K562 (cell line): ENCODE data around the gene ABHD13. TPM values are rescaled to one million over a fixed set of nuclear protein-coding genes. Genes with fewer than 3 reads are reported as not detected.

Source experiments
- ATAC-seq: fragments of 200-7000 bp; cut with Tn5 transposase; 3 replicates; pipeline ENCODE4 v1.9.1; 2020; ENCODE audit warnings: moderate library complexity
- Bru-seq: library from RNA; stranded (reverse); fragments of 400-500 nt; gene quantifications from one replicate; lab custom pipeline; 2021; lab: Mats Ljungman, UMichigan
- BruChase-seq, 2 experiments: library from RNA; stranded (reverse); fragments of 400-500 nt; gene quantifications; one replicate each; lab custom pipeline; 2021; lab: Mats Ljungman, UMichigan
- BruUV-seq: library from RNA; stranded (reverse); fragments of 400-500 nt; replicated peaks from 2 replicates; lab custom pipeline; 2021; lab: Mats Ljungman, UMichigan
- CTCF ChIA-PET: fragments of 300-600 bp; formaldehyde crosslinking; extraction: SDS; loops from one replicate; lab custom pipeline; 2021; ENCODE audit warnings: low intra/inter-chr PET ratio; lab: Yijun Ruan, JAX
- POLR2A ChIA-PET: fragments of 300-600, 350-650 bp; sonication (Branson Sonifier 250); formaldehyde crosslinking; extraction: SDS; loops from one replicate; lab custom pipeline; 2021; ENCODE audit warnings: antibody characterized with exemption, inconsistent platforms; lab: Yijun Ruan, JAX
- DNase-seq, 4 experiments: peaks; one replicate each; pipeline versions ENCODE4 v3.0.0 to v3.0.0-alpha.2; 2011 to 2018; ENCODE audit warnings: low spot score in 3 of 4, mixed read lengths in 3 of 4; ENCODE audit errors: extremely low read depth in 1 of 4
- FAIRE-seq: peaks from 2 replicates; lab custom pipeline; 2011; peaks lifted over from hg19 to GRCh38; lab: Jason Lieb, UNC
- H2AFZ ChIP-seq: 2 replicates; pipeline ENCODE4 v1.6.0; 2011; ENCODE audit warnings: low read depth, low read length, control low read depth, inconsistent platforms
- H3K27ac ChIP-seq: fragments of 200-600 bp; 3 replicates; pipeline ENCODE4 v1.8.0; 2011; ENCODE audit warnings: low read depth, mild to moderate bottlenecking, control low read depth, inconsistent platforms, low read length, moderate library complexity, mixed read lengths; ENCODE audit errors: extremely low read depth
- H3K27me3 ChIP-seq, 2 experiments: fragments of 300-600 bp in 1 of 2; 2 replicates in 1 of 2; 3 replicates in 1 of 2; pipeline versions ENCODE4 v1.6.0 to v1.8.0; 2011; ENCODE audit warnings: inconsistent platforms in 2 of 2, low read length in 2 of 2, mild to moderate bottlenecking in 1 of 2, mixed read lengths in 1 of 2, moderate library complexity in 1 of 2; ENCODE audit not compliant: control insufficient read depth in 2 of 2, insufficient read depth in 2 of 2
- H3K36me3 ChIP-seq: fragments of 300-600 bp; 3 replicates; pipeline ENCODE4 v1.8.0; 2011; ENCODE audit warnings: mild to moderate bottlenecking, low read length, inconsistent platforms; ENCODE audit not compliant: control insufficient read depth, insufficient read depth
- H3K4me1 ChIP-seq, 2 experiments: fragments of 200-600 bp in 1 of 2; replicated peaks in 1 of 2; 2 replicates in 1 of 2; 3 replicates in 1 of 2; pipeline versions ENCODE4 v1.5.1 to v1.8.0; 2011; ENCODE audit warnings: inconsistent platforms in 2 of 2, low read length in 2 of 2, mild to moderate bottlenecking in 1 of 2, mixed read lengths in 1 of 2, moderate library complexity in 1 of 2; ENCODE audit not compliant: control insufficient read depth in 2 of 2, insufficient read depth in 2 of 2
- H3K4me2 ChIP-seq: 2 replicates; pipeline ENCODE4 v1.6.1; 2011; ENCODE audit warnings: low read length, control low read depth, inconsistent platforms, mixed read lengths; ENCODE audit not compliant: insufficient read depth
- H3K4me3 ChIP-seq: fragments of 200-600 bp; sonication (generic), shearing (Covaris generic); 2 replicates; pipeline ENCODE4 v1.5.1; 2016; ENCODE audit warnings: control low read depth, inconsistent platforms
- H3K79me2 ChIP-seq: fragments of 200-600 bp; 3 replicates; pipeline ENCODE4 v1.8.0; 2011; ENCODE audit warnings: low read length, inconsistent platforms; ENCODE audit not compliant: control insufficient read depth, insufficient read depth
- H3K9ac ChIP-seq, 2 experiments: 2 replicates each; pipeline versions ENCODE4 v1.6.0 to v1.6.1; 2011; ENCODE audit warnings: low read depth in 2 of 2, low read length in 2 of 2, control low read depth in 1 of 2, inconsistent platforms in 1 of 2, mild to moderate bottlenecking in 1 of 2, mixed read lengths in 1 of 2; ENCODE audit not compliant: insufficient read depth in 1 of 2
- H3K9me1 ChIP-seq: one replicate; pipeline ENCODE4 v1.6.0; 2011; ENCODE audit warnings: inconsistent platforms, mild to moderate bottlenecking, low read length, moderate library complexity; ENCODE audit not compliant: control insufficient read depth, insufficient read depth
- H3K9me3 ChIP-seq: replicated peaks from 2 replicates; pipeline ENCODE4 v1.5.1; 2011; ENCODE audit warnings: low read depth, low read length, inconsistent platforms; ENCODE audit not compliant: control insufficient read depth, insufficient read depth
- H4K20me1 ChIP-seq: replicated peaks from 2 replicates; pipeline ENCODE4 v1.6.1; 2011; ENCODE audit warnings: low read length, inconsistent platforms, mixed read lengths; ENCODE audit not compliant: control insufficient read depth, insufficient read depth
- MIER1 ChIP-seq: fragments of 450-650 bp; IDR thresholded peaks from 2 replicates; pipeline ENCODE4 v1.6.1; 2016; ENCODE audit warnings: antibody characterized with exemption, mild to moderate bottlenecking, low read depth
- MTA3 ChIP-seq: fragments of 450-650 bp; formaldehyde crosslinking; IDR thresholded peaks from 2 replicates; pipeline ENCODE4 v1.6.1; 2017; ENCODE audit warnings: mild to moderate bottlenecking, borderline replicate concordance
- RB1 ChIP-seq: fragments of 450-650 bp; IDR thresholded peaks from 2 replicates; pipeline ENCODE4 v1.6.1; 2017; ENCODE audit warnings: low read depth, mild to moderate bottlenecking
- ZFP36 ChIP-seq: fragments of 150-350 bp; IDR thresholded peaks from 2 replicates; pipeline ENCODE4 v1.6.1; 2018; ENCODE audit warnings: low read length, low read depth; ENCODE audit not compliant: partially characterized antibody
- WGBS: fragments of 100-300 bp; shearing (Covaris generic); methylation state at CpG from one replicate; pipeline ENCODE4 v1.1.6; 2016; ENCODE audit warnings: low coverage, mixed read lengths; ENCODE audit not compliant: insufficient coverage; ENCODE audit errors: missing lambda C conversion rate; 5-methylcytosine and 5-hydroxymethylcytosine counted together
- in situ Hi-C: fragments of 300-500 bp; cut with MboI; formaldehyde crosslinking; loops from 4 replicates; pipeline ENCODE4 v1.15.0; 2018; ENCODE audit warnings: inconsistent platforms, mixed read lengths
- intact Hi-C: fragments of 100-400 bp; cut with micrococcal nuclease; formaldehyde crosslinking; loops from 2 replicates; pipeline ENCODE4 v1.14.2; 2022
- long read RNA-seq, 3 experiments: library from polyadenylated mRNA in 2 of 3; library from RNA in 1 of 3; unstranded in 2 of 3; stranded (forward) in 1 of 3; transcript quantifications; one replicate each; pipeline ENCODE4 v2.0.0, GENCODE V29; 2019 to 2022
- polyA minus RNA-seq, 3 experiments: library from RNA; depleted of rRNA, polyadenylated mRNA; stranded (reverse); fragments of >200 nt; gene quantifications; 2 replicates each; pipeline ENCODE4 v1.2.3, GENCODE V29; 2011
- polyA plus RNA-seq, 8 experiments: library from polyadenylated mRNA; depleted of rRNA in 4 of 8; stranded (reverse) in 5 of 8; unstranded in 3 of 8; fragments of >200 nt; fragmentation: Nextera tagmentation in 2 of 8; fragmentation: Illumina TruSeq in 1 of 8; extraction: Ambion mirVana in 2 of 8; extraction: Trizol in 1 of 8; gene quantifications; 2 replicates each; pipeline versions ENCODE4 v1.2.1 to v1.2.3, GENCODE V29; 2011 to 2014; ENCODE audit warnings: inconsistent platforms in 1 of 8, missing spikeins in 1 of 8
- total RNA-seq, 7 experiments: library from RNA; depleted of rRNA in 6 of 7; stranded (reverse); fragments of >200 nt in 6 of 7; fragmentation: Illumina TruSeq in 2 of 7; extraction: Trizol in 2 of 7; gene quantifications; 2 replicates each; pipeline versions ENCODE4 v1.2.1 to v1.2.3, GENCODE V29; 2011 to 2021; ENCODE audit warnings: low replicate concordance in 1 of 7

The ABHD13 gene
- total RNA-seq (2011; cell fraction: chromatin; rRNA removed; ENCODE audit: low replicate concordance) = 3.6 and 9.8 TPM in 2 replicates
- total RNA-seq (2011; cell fraction: nucleolus; rRNA removed) = 2.3 and 3.2 TPM in 2 replicates
- 5.8 and 9.8 TPM in 2 replicates for total RNA-seq (2011; cell fraction: nucleoplasm; rRNA removed)
- 3.5 and 4.0 TPM in 2 replicates for total RNA-seq (2014; rRNA removed)
- 4.2 TPM in 2 replicates for total RNA-seq (2014; rRNA removed; fragmentation: Illumina TruSeq; extraction: Trizol)
- 3.8 and 4.1 TPM in 2 replicates for total RNA-seq (2015; rRNA removed; fragmentation: Illumina TruSeq; extraction: Trizol)
- total RNA-seq (2021) = 3.9 and 4.3 TPM in 2 replicates
- polyA plus RNA-seq (2011; rRNA removed) = 5.8 and 7.0 TPM in 2 replicates
- polyA plus RNA-seq (2011; cell fraction: cytosol; rRNA removed) = 1.3 and 2.8 TPM in 2 replicates
- polyA plus RNA-seq (2011; cell fraction: nucleus; rRNA removed) = 1.9 and 3.5 TPM in 2 replicates
- 3.2 and 3.4 TPM in 2 replicates for polyA plus RNA-seq (2012)
- polyA plus RNA-seq (2014; fragmentation: Illumina TruSeq; extraction: Trizol) = 4.5 and 5.0 TPM in 2 replicates
- polyA plus RNA-seq (2014; fragmentation: Nextera tagmentation; extraction: Ambion mirVana) = 1 to 10 TPM; 1.7 to 2.7 TPM
- 4.0 and 4.1 TPM in 2 replicates for polyA plus RNA-seq (2014; rRNA removed)
- 6.3 and 7.4 TPM in 2 replicates for polyA minus RNA-seq (2011; rRNA and poly(A)+ RNA removed)
- polyA minus RNA-seq (2011; cell fraction: cytosol; rRNA and poly(A)+ RNA removed) = 2.2 TPM in 2 replicates
- 6.5 and 13.7 TPM in 2 replicates for polyA minus RNA-seq (2011; cell fraction: nucleus; rRNA and poly(A)+ RNA removed)
- percentile 86 among the genes with signal in this experiment for Bru-seq, nascent RNA
- BruChase-seq, experiment 1, labeled RNA remaining after a 2-hour chase = percentile 85 among the genes with signal in this experiment
- percentile 86 among the genes with signal in this experiment for BruChase-seq, experiment 2, labeled RNA remaining after a 6-hour chase
- long read RNA-seq, experiment 1, full-length matches to known transcripts = 26 of 36 reads
- long read RNA-seq, experiment 1, partial matches to known transcripts = 0 of 36 reads
- long read RNA-seq, experiment 1, other reads (novel, unspliced or antisense) = 10 of 36 reads
- long read RNA-seq, experiment 2, full-length matches to known transcripts = 1 of 10 reads
- long read RNA-seq, experiment 2, partial matches to known transcripts = 0 of 10 reads
- long read RNA-seq, experiment 2, other reads (novel, unspliced or antisense) = 9 of 10 reads
- long read RNA-seq, experiment 3, full-length matches to known transcripts = 12 of 12 reads
- long read RNA-seq, experiment 3, partial matches to known transcripts = 0 of 12 reads
- long read RNA-seq, experiment 3, other reads (novel, unspliced or antisense) = 0 of 12 reads

- Histone ChIP-seq H3K4me1 (peaks cover 3 to 9% of the 10 kb centered on the region in 2 experiments; a peak in 3 of 5 replicates), H3K9me1 (no peaks in the 10 kb centered on the region), H4K20me1 (no peaks in the 10 kb centered on the region), H3K27me3 (no peaks in the 10 kb centered on the region), H2AFZ (peak within 1 kb of the TSS; percentile 93), H3K79me2 (peaks cover 68% of the 10 kb centered on the region), H3K27ac (peak within 1 kb of the TSS; percentile 92), H3K36me3 (peaks cover 7% of the 10 kb centered on the region; the same call in 1 of the 3 replicates), H3K9ac (peak within 1 kb of the TSS; percentile 93), H3K9me3 (no peaks in the 10 kb centered on the region), H3K4me2 (peak within 1 kb of the TSS; percentile 87), H3K4me3 (peak within 1 kb of the TSS; percentile 89)
- ATAC-seq (peak; percentile 89), DNase-seq (peak; percentile 87 to 92 (median 89)), FAIRE-seq (peak; percentile 37)
- ChIA-PET CTCF (no interaction called here), POLR2A (interaction anchor here (0.6 to 1.2 kb wide), 4 partner anchors 13 to 1396 kb away, joined by 3 to 4 read pairs (median 3); no protein-coding TSS in a partner anchor)
- in situ Hi-C loops (no loop called here), intact Hi-C loops (loop anchor here (2.0 kb wide), 1 partner anchor 42 kb away; no protein-coding TSS in a partner anchor)
- 0% methylated on average over 16 of the region's 93 CpGs for WGBS
- no TSS peak for BruUV-seq
- no peak for TF ChIP-seq MIER1
- peak; percentile 50 for TF ChIP-seq RB1
- peak; percentile 98 for TF ChIP-seq MTA3
- no peak for TF ChIP-seq ZFP36
Observed at GRCh38 chr13:108218044-108218974, at the start of gene ABHD13. Gene ABHD13 (plus strand): TSS chr13:108218392. CDS start chr13:108229219, 10,827 bp downstream.
